SW 1271 (cell line): ENCODE measurements around the gene CAPRIN1.
A peak's percentile ranks its signal among the peaks of the same experiment; 100 is the strongest.
"Not testable (repeated sequence)": the region's sequence is repeated elsewhere in the genome, so short reads cannot be mapped to it uniquely, and the experiment has no call there.

Experiments
- DNase-seq, 2 experiments: peaks; one replicate each; lab custom pipeline; 2025; lab: John Stamatoyannopoulos, UW

Gene CAPRIN1

GRCh38 chr11:34091825-34092224, 40.3 kb downstream of the CAPRIN1 start:
- DNase-seq, result no peak

GRCh38 chr11:34094900-34095299, 43.4 kb downstream of the CAPRIN1 start:
- not testable (repeated sequence) for DNase-seq

- DNase-seq, result no peak
These were observed 47.3 kb downstream of the CAPRIN1 start for GRCh38 chr11:34098813-34099212.

GRCh38 chr11:34104680-34105078, 53.1 kb downstream of the CAPRIN1 start:
- DNase-seq, result no peak

- DNase-seq, result peak; percentile 93 to 97
These were observed 53.8 kb downstream of the CAPRIN1 start, which contains the start of gene NAT10 for GRCh38 chr11:34105079-34105956. Gene NAT10 (plus strand): TSS chr11:34105629. CDS start chr11:34108226, 2,597 bp downstream.

GRCh38 chr11:34105957-34106504, 54.5 kb downstream of the CAPRIN1 start:
- peak in 1 of 2 experiments; percentile 42 for DNase-seq

- no peak for DNase-seq
These were observed 60.3 kb downstream of the CAPRIN1 start for GRCh38 chr11:34111722-34112270.

- no peak for DNase-seq
These were observed 62.5 kb downstream of the CAPRIN1 start for GRCh38 chr11:34114014-34114413.

- DNase-seq, result no peak
These were observed 62.9 kb downstream of the CAPRIN1 start for GRCh38 chr11:34114471-34114870.

- no peak for DNase-seq
These were observed 69.1 kb downstream of the CAPRIN1 start for GRCh38 chr11:34120651-34121050.

GRCh38 chr11:34124885-34125668, 73.5 kb downstream of the CAPRIN1 start:
- no peak for DNase-seq

GRCh38 chr11:34126959-34127848, 75.7 kb downstream of the CAPRIN1 start:
- DNase-seq, result no peak

GRCh38 chr11:34128824-34129223, 77.3 kb downstream of the CAPRIN1 start:
- no peak for DNase-seq

- DNase-seq, result no peak
These were observed 80.9 kb downstream of the CAPRIN1 start for GRCh38 chr11:34132261-34132965.

- DNase-seq, result no peak
These were observed 83.2 kb downstream of the CAPRIN1 start for GRCh38 chr11:34134765-34135164.

GRCh38 chr11:34135439-34135838, 83.9 kb downstream of the CAPRIN1 start:
- DNase-seq, result no peak

- DNase-seq, result no peak
These were observed 84.9 kb downstream of the CAPRIN1 start for GRCh38 chr11:34136420-34136819.

GRCh38 chr11:34139346-34139745, 87.8 kb downstream of the CAPRIN1 start:
- no peak for DNase-seq

GRCh38 chr11:34140149-34140548, 88.6 kb downstream of the CAPRIN1 start:
- no peak for DNase-seq

- no peak for DNase-seq
These were observed 91.5 kb downstream of the CAPRIN1 start for GRCh38 chr11:34143048-34143447.

- DNase-seq, result no peak
These were observed 93.5 kb downstream of the CAPRIN1 start for GRCh38 chr11:34145073-34145472.
